GM12878 (cell line): ENCODE measurements around the gene OPRL1.

Source experiments
- CBX5 ChIP-seq: sonication (generic); IDR thresholded peaks from 2 replicates; pipeline ENCODE4 v1.6.1; 2016; ENCODE audit warnings: low read depth, moderate library complexity, mild to moderate bottlenecking, inconsistent platforms
- EP300 ChIP-seq, 2 experiments: fragments of 150-350 bp in 1 of 2; IDR thresholded peaks; 2 replicates each; pipeline ENCODE4 v1.6.1; 2011 to 2012; ENCODE audit warnings: low read depth in 2 of 2, low read length in 2 of 2, borderline replicate concordance in 1 of 2, improper control_type of control experiment in 1 of 2, inconsistent platforms in 1 of 2; ENCODE audit not compliant: control insufficient read depth in 1 of 2
- KDM1A ChIP-seq: fragments of 200-600 bp; sonication (generic); IDR thresholded peaks from 2 replicates; pipeline ENCODE4 v1.6.1; 2016; ENCODE audit warnings: borderline replicate concordance
- POLR2AphosphoS5 ChIP-seq: IDR thresholded peaks from 2 replicates; pipeline ENCODE4 v1.6.1; 2011; ENCODE audit warnings: mild to moderate bottlenecking, low read length, inconsistent platforms
- SPI1 ChIP-seq: IDR thresholded peaks from 2 replicates; pipeline ENCODE4 v1.6.1; 2011; ENCODE audit warnings: low read depth, mild to moderate bottlenecking, low read length, moderate library complexity, borderline replicate concordance; ENCODE audit not compliant: insufficient read depth
- TCF7 ChIP-seq: IDR thresholded peaks from 2 replicates; pipeline ENCODE4 v1.6.1; 2014; ENCODE audit warnings: antibody characterized with exemption, borderline replicate concordance
- TF ChIP-seq, protein P1 (sequence below): IDR thresholded peaks from 2 replicates; pipeline ENCODE4 v1.6.1; 2012; ENCODE audit warnings: low read depth, low read length, improper control_type of control experiment
- TF ChIP-seq, protein P2 (sequence below), 3 experiments: IDR thresholded peaks in 2 of 3; conservative IDR thresholded peaks in 1 of 3; 2 replicates each; pipeline ENCODE4 v1.5.1; 2011; ENCODE audit warnings: low read depth in 3 of 3, low read length in 3 of 3, mild to moderate bottlenecking in 3 of 3, control low read depth in 2 of 3, moderate library complexity in 2 of 3, inconsistent platforms in 1 of 3, mixed read lengths in 1 of 3; ENCODE audit not compliant: control insufficient read depth in 2 of 3, insufficient read depth in 1 of 3; ENCODE audit errors: extremely low read depth in 1 of 3

DNA sequence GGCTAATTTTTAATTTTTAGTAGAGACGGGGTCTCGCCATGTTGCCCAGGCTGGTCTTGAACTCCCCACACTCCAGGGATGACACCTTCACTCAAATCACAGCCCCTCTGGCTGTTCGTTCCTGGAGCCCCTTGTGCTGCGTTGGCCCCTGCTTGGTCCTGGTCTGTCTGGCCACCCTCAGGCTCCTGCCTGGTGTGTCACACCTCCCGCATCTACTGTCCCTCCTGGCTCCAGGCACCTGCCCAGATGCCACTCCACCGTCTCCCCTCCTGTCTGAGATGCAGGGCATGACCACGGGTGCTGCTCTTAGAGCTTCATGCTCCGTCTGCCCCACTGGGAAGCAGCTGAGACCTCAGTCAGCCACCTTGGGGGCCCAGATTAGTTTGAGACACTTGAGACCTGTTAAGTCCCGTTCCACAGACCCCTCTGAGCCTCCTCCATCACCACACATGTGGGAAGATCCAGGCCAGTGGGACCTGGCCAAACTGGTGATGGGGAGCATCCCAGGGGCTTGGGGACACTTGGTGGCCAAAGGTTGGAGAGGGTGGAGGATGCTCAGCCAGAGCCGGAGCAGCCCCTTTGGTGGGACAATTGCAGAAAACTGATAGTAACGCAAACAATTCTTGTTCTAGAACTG, 49.4 kb downstream of the OPRL1 start:
- TF ChIP-seq, protein P1, sequence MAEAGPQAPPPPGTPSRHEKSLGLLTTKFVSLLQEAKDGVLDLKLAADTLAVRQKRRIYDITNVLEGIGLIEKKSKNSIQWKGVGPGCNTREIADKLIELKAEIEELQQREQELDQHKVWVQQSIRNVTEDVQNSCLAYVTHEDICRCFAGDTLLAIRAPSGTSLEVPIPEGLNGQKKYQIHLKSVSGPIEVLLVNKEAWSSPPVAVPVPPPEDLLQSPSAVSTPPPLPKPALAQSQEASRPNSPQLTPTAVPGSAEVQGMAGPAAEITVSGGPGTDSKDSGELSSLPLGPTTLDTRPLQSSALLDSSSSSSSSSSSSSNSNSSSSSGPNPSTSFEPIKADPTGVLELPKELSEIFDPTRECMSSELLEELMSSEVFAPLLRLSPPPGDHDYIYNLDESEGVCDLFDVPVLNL = no peak
- TF ChIP-seq TCF7 (no peak), SPI1 (no peak), EP300 (IDR thresholded peaks at IDR 0.05; ENCODE audit: borderline replicate concordance in 1 of 2, control insufficient read depth in 1 of 2, low read depth in 2 of 2, low read length in 2 of 2) (no peak), POLR2AphosphoS5 (no peak), CBX5 (no peak), KDM1A (no peak)
- TF ChIP-seq, protein P2, sequence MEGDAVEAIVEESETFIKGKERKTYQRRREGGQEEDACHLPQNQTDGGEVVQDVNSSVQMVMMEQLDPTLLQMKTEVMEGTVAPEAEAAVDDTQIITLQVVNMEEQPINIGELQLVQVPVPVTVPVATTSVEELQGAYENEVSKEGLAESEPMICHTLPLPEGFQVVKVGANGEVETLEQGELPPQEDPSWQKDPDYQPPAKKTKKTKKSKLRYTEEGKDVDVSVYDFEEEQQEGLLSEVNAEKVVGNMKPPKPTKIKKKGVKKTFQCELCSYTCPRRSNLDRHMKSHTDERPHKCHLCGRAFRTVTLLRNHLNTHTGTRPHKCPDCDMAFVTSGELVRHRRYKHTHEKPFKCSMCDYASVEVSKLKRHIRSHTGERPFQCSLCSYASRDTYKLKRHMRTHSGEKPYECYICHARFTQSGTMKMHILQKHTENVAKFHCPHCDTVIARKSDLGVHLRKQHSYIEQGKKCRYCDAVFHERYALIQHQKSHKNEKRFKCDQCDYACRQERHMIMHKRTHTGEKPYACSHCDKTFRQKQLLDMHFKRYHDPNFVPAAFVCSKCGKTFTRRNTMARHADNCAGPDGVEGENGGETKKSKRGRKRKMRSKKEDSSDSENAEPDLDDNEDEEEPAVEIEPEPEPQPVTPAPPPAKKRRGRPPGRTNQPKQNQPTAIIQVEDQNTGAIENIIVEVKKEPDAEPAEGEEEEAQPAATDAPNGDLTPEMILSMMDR (IDR thresholded peaks at IDR 0.05 in 2 of 3, conservative IDR thresholded peaks at IDR 0.05 in 1 of 3; ENCODE audit: control insufficient read depth in 2 of 3, extremely low read depth in 1 of 3, insufficient read depth in 1 of 3, low read depth in 3 of 3, low read length in 3 of 3) = no peak
